Activated CD8-positive, alpha-beta T cell treated with anti-CD3 and anti-CD28 coated beads, Interleukin-2, amount 10 ng/mL, durations not matched to agents 7 days and 5 days (primary cell): ENCODE data around the gene UCN3. TPM values are rescaled to one million over a fixed set of nuclear protein-coding genes. Genes with fewer than 3 reads are reported as not detected.
A peak's percentile ranks its signal among the peaks of the same experiment; 100 is the strongest.

Experiments used
- ATAC-seq: fragments of 150-1000 bp; cut with Tn5 transposase; one replicate; pipeline ENCODE4 v1.10.0; 2021; ENCODE audit warnings: moderate library complexity
- CTCF ChIA-PET: fragments of 350-600 bp; sonication (Branson Sonifier 250); formaldehyde crosslinking; loops from one replicate; lab custom pipeline; 2021; ENCODE audit warnings: antibody characterized with exemption; lab: Charles Lee
- POLR2A ChIA-PET: fragments of 350-600 bp; sonication (Branson Sonifier 250); formaldehyde crosslinking; loops from one replicate; lab custom pipeline; 2021; ENCODE audit warnings: antibody characterized with exemption; lab: Charles Lee
- DNase-seq: peaks from one replicate; pipeline ENCODE4 v3.0.0-alpha.2; 2020
- H3K27ac Mint-ChIP-seq: one replicate; pipeline ENCODE4 v1.8.0; 2021; ENCODE audit warnings: mild to moderate bottlenecking, mixed read lengths
- H3K27me3 Mint-ChIP-seq: one replicate; pipeline ENCODE4 v1.8.0; 2021; ENCODE audit warnings: low read depth, mixed read lengths
- H3K36me3 Mint-ChIP-seq: one replicate; pipeline ENCODE4 v1.8.0; 2021; ENCODE audit warnings: low read depth, mixed read lengths
- H3K4me1 Mint-ChIP-seq: one replicate; pipeline ENCODE4 v1.8.0; 2021; ENCODE audit warnings: low read depth, mixed read lengths
- H3K4me3 Mint-ChIP-seq: one replicate; pipeline ENCODE4 v1.8.0; 2021; ENCODE audit warnings: mild to moderate bottlenecking, mixed read lengths
- H3K9me3 Mint-ChIP-seq: one replicate; pipeline ENCODE4 v1.8.0; 2022; ENCODE audit warnings: mixed read lengths; ENCODE audit not compliant: insufficient read depth
- total RNA-seq, 2 experiments: library from RNA; stranded (reverse); gene quantifications; one replicate each; pipeline ENCODE4 v1.2.3, GENCODE V29; 2021

UCN3 gene
- total RNA-seq, 2 experiments from 2014 or later: not detected

- DNase-seq (no peak), ATAC-seq (peak; percentile 11)
- H3K4me1 Mint-ChIP-seq: peaks cover 8% of the 10 kb centered on the region
- peaks cover 18% of the 10 kb centered on the region for H3K36me3 Mint-ChIP-seq
- no peak overlapping the region for H3K4me3 Mint-ChIP-seq
- peaks cover 10% of the 10 kb centered on the region for H3K9me3 Mint-ChIP-seq
- peaks cover 20% of the 10 kb centered on the region for H3K27me3 Mint-ChIP-seq
- POLR2A ChIA-PET: no interaction called here
- CTCF ChIA-PET: interaction anchor here (0.7 to 1.5 kb wide), 6 partner anchors 23 to 598 kb away, joined by 3 to 9 read pairs (median 3); no protein-coding TSS in a partner anchor
- no peak overlapping the region for H3K27ac Mint-ChIP-seq
These were observed 48.5 kb downstream of the UCN3 start for GRCh38 chr10:5413012-5413938.

GRCh38 chr10:5416981-5417380 lies 52.2 kb downstream of the UCN3 start:
- Mint-ChIP-seq H3K27me3 (no peaks in the 10 kb centered on the region), H3K36me3 (peaks cover 39% of the 10 kb centered on the region), H3K9me3 (peaks cover 31% of the 10 kb centered on the region), H3K4me1 (peaks cover 7% of the 10 kb centered on the region), H3K27ac (no peak overlapping the region), H3K4me3 (no peak overlapping the region)
- CTCF ChIA-PET: interaction anchor here (2.4 kb wide), 1 partner anchor 17 kb away, joined by 10 read pairs; no protein-coding TSS in a partner anchor
- no peak for DNase-seq
- POLR2A ChIA-PET: no interaction called here
- ATAC-seq: no peak

DNA sequence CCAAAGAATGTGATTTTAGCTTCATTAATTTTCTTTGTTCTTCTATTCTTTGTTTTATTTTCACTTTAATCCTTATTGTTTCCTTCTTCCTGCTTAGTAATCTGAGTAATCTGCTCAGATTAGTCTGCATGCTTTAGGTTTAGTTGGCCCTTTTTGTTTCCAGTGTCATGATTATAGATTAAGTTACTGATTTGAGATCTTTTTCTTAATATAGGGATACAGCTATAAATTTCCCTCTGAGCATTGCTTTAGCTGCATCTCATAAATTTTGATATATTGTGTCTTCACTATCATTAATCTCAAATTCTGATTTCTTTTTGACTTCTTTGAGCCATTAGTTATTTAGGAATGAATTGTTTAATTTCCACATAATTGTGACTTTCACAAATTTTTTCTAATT lies 53.8 kb downstream of the UCN3 start:
- POLR2A ChIA-PET: no interaction called here
- no peak for ATAC-seq

DNA sequence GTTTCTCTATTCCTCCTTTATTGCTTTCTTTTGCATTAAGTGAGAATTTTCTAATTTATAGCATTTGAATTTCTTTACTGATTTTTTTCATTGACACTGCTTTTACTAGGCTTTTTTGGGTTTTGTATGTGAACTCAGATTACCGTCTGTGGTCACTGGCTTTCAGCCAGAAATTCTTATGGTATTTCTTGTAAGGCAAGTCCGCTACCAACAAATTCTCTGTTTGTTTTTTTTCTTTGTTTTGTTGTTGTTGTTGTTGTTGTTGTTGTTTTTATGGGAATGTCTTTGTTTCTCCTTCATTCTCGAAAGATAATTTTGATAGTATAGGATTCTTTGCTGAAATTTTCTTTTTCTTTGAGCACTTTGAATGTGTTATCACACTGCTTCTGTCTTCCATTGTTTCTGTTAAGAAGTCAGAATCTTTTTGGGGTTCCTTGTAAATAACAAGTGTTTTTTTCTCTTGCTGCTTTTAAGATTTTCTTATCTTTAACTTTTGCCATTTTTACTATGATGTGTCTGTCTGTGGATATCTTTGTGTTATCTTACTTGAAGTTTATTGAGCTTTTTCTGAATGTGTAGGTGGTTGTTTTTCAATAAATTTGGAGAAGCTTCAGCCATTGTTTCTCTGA lies 54.8 kb downstream of the UCN3 start:
- POLR2A ChIA-PET: no interaction called here
- Mint-ChIP-seq H3K27me3 (no peaks in the 10 kb centered on the region), H3K9me3 (peaks cover 31% of the 10 kb centered on the region), H3K36me3 (peaks cover 40% of the 10 kb centered on the region), H3K4me1 (peaks cover 4% of the 10 kb centered on the region), H3K27ac (no peak overlapping the region), H3K4me3 (no peak overlapping the region)
- ATAC-seq: no peak
- no peak for DNase-seq
- CTCF ChIA-PET: interaction anchor here (1.1 to 2.0 kb wide), 2 partner anchors 13 to 14 kb away, joined by 4 to 5 read pairs; no protein-coding TSS in a partner anchor

More for the DNA sequence above, 53.8 kb downstream of the UCN3 start:
- Mint-ChIP-seq H3K4me3 (no peak overlapping the region), H3K27ac (no peak overlapping the region), H3K36me3 (peaks cover 40% of the 10 kb centered on the region), H3K9me3 (peaks cover 31% of the 10 kb centered on the region), H3K27me3 (no peaks in the 10 kb centered on the region), H3K4me1 (peaks cover 4% of the 10 kb centered on the region)
- CTCF ChIA-PET: interaction anchor here (2.0 to 2.4 kb wide), 2 partner anchors 14 to 15 kb away, joined by 4 to 10 read pairs; no protein-coding TSS in a partner anchor
- DNase-seq: no peak

DNA sequence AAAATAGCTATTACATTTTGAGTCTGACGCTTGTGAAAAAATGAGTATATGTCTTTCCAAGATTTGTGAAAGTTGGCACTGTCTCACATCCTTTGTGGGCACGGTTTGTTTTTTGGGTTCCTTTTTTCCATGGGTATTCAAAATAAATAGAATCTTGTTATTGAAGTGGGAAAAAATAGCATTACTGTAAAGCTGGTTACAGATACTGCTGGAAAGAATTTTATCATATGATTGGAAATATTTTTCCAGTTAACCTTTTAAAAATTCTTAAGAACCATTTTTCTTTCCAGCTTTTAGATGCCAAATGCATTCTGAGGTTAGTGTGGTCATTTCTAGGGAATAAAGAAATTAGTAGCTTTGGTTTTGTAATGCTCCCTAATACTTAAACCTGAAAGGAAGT lies 59.0 kb downstream of the UCN3 start:
- DNase-seq (no peak), ATAC-seq (no peak)
- peaks cover 24% of the 10 kb centered on the region for H3K36me3 Mint-ChIP-seq
- H3K4me1 Mint-ChIP-seq: peaks cover 1% of the 10 kb centered on the region
- no peak overlapping the region for H3K27ac Mint-ChIP-seq
- ChIA-PET CTCF (interaction anchor here (1.2 to 2.0 kb wide), 5 partner anchors 10 to 609 kb away, joined by 3 to 9 read pairs (median 6); no protein-coding TSS in a partner anchor), POLR2A (no interaction called here)
- no peak overlapping the region for H3K4me3 Mint-ChIP-seq
- H3K27me3 Mint-ChIP-seq: no peaks in the 10 kb centered on the region
- H3K9me3 Mint-ChIP-seq: peaks cover 16% of the 10 kb centered on the region

Other genes starting within 250 kb of the UCN3 start
- under 1 TPM in 1 of 2 experiments, not detected in 1; 0.18 TPM for gene AKR1C8, start 179.8 kb upstream of the UCN3 start, total RNA-seq
- not detected for gene AKR1C4, start 168.1 kb upstream of the UCN3 start, total RNA-seq
- gene TUBAL3, start 39.9 kb downstream of the UCN3 start, total RNA-seq: not detected
- 10 to 100 TPM; 29.9 to 38.6 TPM for gene NET1, start 47.6 kb downstream of the UCN3 start, total RNA-seq
- gene CALML5, start 134.6 kb downstream of the UCN3 start, total RNA-seq: not detected
- gene CALML3, start 160.0 kb downstream of the UCN3 start, total RNA-seq: not detected